NCI-H226 (cell line): ENCODE results near the gene LRCOL1.

Source experiments
- DNase-seq: peaks from one replicate; pipeline ENCODE4 v3.0.0-alpha.2; 2015

LRCOL1 gene

DNA sequence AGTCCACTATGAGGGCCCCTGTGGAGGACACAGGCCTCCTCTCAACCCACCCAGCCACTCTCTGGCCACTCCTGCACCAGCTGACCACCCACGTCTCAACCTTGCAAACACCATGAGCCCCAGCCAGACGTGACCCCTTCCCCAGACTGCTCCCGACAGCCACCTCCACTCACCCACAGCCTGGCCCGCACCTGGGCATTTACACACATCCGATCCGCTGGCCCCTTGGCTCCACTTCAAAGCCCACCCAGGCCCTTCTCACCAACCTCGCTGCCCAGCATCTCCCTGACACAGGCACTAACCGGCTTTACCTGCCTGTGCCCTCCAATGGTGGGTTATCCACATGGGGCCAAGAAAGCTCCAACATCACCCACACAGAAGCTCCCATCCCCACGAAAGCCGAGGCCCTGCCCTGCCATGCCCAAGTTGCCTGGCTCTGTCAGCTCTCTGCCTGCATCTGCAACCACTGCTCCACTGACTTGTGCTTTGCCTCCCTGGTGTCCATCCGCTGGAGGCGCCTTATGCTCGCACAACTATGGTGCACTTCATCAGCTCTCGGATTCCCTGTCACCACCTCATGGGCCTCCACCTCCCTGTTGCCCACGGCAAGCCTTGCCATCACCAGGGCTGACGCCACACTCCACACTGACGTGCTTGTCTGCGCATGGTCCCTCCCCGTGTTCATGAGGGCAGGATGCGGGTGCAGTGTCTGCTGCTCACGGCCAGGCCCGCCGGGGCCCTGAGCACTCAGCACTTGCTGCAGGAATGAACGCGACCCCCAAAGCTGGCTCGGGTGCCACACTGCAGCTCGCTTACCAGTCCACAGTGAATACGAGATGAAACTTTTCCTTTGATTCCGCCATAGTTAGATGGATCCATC is 24.9 kb upstream of the LRCOL1 start:
- DNase-seq = no peak

DNA sequence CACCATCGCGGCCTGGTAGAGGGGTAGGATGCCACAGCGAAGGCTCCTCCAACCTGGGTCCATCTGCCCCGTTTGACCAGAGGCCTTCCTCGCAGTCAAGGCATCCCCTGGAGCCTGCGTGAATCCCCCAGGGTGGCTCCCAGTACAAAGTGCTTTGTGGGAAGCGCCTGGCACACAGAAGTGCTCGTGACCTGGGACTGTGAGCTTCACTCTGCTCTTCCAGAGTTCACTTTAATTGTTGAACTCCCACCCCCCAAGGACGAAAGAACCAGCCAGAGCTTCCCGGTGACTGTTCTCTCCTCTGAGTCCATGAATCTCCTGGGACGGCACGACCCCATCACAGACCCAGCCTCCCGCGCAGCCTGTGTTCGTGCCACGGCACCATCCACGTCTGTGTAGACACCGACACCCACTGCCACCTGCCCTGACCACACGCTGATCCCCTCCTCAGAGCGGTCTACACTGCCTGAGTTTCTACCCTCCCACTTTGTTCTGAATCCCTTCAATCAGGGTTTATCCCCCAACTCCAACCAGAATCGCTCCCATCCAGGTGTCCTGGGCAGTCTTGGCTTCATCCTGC is 24.1 kb upstream of the LRCOL1 start:
- no peak for DNase-seq

DNA sequence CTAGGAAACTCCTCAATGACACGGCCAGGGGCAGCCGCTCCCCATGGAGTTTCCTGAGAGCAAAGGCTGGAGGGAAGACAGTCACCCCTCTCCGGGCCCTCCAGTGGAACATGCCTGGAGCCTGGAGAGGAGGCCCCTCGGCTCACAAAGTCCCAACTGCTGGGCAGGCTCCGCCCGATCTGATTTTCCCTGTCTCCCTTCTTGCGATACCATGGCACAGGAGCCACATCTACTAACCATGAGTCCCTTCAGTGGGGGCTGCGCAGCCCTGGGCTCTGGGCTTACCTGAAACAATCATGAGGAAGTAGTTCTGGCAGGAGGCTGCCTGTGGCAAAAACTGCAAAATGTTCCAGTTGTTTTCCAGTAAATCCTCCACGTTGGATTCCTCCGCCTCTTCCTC is 23.5 kb upstream of the LRCOL1 start:
- DNase-seq = no peak

DNA sequence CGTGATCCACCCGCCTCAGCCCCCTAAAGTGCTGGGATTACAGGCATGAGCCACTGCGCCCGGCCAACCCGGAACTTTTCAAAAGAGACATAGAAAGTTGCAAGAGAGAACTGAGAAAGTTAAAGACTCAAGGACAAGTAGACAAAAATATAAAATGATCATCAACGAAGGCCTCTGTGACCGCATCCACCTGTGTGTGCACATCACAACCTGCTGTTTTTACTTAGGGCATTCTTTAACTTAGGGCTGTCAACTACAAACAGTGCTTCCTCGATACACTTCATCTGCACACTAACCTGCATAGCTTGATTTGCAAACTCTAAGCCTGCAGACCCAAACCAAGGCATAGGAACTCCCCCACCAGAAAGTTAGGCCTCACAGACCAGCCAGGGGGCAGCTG is 23.0 kb upstream of the LRCOL1 start:
- DNase-seq = no peak

DNA sequence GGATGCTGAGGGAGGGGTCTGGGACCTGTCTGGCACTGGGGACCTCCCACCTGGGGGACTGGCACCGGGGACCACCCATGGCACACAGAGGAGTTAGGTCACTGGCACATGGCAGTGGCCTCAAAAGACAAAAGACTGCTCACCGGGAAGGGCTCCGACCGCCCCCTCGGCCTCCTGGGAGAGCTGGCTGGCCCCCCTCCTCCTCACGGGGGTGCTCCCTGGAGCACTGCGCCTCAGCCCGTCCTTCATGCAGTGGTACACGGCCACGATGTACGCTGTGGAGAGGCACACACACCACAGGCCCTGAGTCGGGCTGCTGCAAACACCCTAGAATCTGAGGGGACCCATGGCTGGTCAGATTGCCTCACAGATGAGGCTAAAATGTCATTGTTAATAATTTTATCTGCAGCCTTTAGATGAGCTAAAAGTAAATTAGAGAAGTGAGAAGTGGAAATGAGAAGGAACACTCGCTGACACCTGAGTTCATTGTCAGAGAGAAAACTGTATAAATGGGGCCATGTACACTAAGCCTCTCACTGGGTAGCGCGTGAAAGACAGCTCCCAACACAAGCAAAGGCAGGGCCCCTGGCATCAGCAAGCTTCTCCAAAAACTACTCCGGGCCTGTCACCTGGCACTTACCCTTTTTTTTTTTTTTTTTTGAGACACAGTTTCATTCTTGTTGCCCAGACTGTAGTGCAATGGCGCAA is 22.3 kb upstream of the LRCOL1 start:
- no peak for DNase-seq

DNA sequence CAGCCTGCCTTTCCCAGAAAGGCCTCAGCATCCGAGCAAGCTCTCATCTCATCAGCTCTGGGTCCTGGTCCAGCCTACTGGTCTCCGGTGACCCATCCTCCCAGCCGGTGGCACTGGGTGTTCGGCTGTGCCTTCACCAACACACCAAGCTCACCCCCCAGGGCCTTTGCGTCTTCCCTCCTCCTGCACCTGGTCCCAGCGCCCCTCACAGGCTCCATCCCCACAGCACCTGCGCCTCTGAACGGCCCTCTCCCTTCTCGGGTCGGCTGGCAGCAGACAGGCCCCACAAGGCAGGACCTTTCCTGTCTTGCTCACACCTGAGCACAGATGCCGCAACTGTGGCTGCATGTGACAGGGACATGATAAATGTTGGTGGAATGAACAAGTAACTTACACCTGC is 21.3 kb upstream of the LRCOL1 start:
- no peak for DNase-seq

DNA sequence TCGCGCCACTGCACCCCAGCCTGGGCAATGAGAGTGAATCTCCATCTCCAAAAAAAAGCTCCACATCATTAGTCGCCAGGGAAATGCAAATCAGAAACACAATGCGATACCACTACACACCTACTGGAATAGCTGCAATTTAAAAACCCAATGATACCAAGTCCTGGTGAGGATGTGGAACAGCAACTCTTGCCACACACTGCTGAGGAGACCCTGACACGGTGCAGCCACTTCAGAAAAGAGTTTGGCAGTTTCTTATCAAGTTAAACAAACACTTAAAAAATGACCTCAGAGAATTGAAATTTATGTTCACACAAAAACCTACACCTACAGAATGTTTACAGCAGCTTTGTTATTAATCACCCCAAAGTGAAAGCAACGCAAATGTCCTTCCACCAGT is 20.3 kb upstream of the LRCOL1 start:
- DNase-seq = no peak

DNA sequence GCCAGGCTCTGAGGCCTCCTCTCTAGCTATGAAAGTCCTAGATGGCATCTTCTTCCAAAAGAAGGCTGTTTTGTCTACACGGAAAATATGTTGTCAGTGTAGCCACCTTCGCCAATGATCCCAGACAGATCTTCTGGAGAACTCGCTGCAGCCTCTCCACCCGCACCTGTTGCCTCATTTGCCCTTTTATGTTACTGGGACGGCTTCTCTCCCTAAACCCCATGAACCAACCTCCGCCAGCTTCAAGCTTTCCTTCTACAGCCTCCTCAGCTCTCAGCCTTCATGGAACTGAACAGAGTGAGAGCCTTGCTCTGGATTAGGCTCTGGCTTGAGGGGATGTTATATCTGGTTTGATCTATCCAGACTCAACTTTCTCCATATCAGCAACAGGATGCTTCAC is 18.9 kb upstream of the LRCOL1 start:
- DNase-seq = no peak

DNA sequence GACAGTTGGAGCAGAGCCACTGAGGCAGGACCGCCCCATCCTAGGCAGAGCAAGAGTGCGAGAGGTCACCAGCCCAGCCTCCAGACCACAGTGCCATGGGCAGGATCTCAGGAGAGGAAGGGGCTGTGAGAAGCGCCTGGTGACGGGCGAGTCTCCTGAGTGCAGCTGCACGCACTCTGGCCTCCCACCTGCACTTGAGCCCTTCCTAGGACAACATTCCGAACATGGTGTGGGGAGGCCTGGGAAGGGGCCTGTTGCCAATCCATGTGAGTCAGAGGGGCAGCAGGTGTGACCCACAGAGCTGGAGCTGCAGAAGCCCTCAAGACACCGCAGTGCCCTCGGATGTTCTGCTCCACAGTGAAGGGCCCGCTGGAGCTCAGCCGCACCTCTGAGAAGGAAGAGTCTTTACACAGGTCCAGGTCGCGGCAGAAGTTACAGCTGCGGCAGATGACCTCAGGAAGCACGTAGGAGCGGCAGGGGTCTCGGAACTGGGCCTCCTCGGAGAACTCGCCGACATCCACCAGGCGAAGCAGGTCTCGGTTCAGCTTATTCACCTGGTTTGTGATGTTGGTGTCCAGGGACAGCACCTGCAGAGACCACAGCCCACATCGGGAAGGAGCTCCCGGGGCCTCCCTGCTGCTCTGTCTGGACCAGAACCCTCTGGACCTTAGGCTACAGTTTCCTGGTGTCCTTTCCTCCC is 15.5 kb upstream of the LRCOL1 start:
- no peak for DNase-seq

DNA sequence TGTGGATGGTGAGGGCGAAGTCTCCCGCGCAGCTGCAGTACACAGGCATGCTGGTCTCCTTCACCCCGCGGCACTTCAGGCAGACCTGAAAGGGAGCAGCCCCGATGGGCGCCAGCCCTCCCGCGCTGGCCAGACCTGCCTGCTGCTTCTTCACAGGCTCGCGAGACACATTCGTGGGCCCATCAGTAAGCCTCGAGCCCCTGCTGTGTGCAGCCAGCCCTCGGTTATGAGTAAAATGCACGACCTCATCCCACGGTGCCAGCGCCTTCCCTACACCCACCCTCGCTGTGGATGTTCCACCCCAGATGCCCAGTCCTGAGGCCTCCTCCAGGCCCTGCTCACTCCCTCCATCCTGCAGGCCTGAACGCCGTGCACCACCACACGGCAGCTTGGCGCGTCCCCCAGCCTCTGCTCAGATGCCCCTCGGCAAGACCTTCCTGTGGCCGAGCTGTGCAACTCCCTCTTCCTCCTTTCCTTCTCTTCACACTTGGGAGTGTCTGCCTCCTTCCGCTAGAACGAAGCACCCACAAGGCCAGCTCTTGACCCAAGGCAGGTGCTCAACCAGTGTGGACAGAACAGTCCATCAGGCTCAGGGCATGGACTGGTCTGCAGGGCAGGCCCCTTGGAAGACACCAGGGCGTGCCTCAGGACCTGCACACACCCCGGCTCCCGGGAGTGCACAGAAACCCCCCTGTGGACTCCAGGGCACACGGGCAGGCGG is 14.7 kb upstream of the LRCOL1 start:
- DNase-seq = no peak

DNA sequence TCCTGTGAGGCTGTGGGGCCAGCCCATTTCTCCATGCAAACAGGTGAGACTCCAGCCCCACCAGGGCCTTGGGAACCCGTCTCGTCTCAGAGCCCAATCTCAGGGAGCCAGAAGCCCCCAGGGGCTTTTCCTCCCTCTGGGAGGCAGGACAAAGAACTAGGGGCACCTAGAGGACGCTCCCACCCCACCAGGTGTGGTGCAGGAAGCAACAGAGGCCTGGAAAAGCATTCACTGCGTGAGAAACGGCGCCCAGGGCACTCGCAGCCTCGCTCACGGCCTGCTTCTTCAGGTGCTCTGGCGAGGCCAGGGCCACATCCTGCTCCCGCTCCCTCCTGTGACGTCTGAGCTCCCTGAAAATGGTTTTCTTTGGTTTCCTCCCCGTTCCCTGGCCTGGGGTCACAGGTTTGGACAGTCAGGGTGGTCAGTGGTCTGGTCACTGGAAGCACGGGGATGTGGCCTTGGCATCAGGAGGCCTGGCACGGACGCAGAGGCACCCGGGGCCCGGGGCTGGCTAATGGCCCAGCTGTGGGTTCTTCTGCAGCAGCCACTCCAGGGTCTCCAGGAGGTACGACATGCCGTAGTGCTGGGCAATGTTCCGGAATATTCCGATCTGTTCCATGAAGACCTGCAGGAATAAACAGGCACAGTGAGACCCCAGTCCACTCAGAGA is 13.9 kb upstream of the LRCOL1 start:
- DNase-seq = no peak

DNA sequence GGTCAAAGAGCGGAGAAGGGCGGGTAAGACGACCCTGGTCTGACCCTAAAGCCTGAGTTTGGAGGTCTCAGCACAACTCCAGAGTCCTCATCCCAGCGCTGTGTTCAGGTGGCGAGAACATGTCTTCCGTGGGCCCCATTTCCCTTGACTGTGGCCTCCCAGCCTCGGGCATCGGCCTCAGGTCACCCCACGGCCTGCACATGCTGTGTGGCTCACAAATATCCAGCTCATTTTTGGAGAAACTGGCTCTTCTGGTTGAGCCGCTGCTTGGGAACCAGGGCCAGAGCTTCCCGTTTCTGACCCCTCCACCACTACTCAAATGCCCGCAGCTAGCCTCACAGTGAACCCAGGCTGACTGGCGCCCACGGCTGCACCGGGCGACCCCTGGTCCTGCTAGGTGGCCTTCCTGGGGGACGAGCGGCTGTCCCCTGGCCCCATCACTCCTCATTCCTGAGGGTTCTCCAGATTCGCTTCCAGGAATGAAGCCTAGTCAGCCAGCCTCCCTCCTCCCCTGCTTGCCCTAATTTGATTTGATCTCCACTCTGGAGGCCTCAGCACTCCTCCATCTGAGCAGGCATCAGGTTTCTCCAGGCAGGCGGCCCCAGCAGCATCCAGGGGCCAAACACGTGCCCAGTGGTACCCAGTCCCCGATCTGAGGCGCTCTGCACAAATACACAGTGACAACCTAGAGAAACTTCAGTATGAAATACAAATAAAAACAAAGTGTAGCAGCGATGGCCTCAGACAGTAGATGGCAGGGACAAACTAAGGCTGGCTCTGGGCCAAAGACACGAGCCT is 12.9 kb upstream of the LRCOL1 start:
- no peak for DNase-seq

DNA sequence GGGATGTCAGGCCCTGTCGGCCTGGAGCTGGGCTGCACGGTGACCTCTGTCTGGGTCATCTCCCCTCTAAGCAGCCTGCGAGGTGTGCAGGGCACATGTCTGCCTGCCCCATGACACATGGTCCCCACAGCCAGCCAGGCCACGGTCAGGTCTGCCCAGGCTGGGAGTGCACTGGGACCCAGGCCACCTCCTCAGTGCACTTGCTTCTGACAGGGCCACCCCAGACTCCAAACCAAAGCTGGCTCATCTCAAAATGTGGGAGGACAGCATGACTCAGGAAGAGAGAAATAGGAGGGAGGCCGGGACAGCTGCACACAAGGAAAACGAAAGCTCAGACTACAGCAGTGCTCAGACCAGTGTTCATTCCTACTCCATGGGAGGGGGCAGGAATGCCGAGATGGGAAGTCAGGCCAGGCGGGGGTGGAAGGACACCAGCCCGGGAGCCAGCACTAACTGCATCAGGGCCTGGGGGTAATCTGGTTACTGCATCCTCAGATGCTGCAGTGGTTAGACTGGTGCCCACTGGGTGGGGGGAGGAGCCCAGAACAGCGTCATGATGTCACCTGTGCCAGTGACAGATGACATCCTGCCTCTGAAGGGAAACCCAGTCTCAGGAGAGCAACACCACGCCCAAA is 12.2 kb upstream of the LRCOL1 start:
- DNase-seq = peak; percentile 59

DNA sequence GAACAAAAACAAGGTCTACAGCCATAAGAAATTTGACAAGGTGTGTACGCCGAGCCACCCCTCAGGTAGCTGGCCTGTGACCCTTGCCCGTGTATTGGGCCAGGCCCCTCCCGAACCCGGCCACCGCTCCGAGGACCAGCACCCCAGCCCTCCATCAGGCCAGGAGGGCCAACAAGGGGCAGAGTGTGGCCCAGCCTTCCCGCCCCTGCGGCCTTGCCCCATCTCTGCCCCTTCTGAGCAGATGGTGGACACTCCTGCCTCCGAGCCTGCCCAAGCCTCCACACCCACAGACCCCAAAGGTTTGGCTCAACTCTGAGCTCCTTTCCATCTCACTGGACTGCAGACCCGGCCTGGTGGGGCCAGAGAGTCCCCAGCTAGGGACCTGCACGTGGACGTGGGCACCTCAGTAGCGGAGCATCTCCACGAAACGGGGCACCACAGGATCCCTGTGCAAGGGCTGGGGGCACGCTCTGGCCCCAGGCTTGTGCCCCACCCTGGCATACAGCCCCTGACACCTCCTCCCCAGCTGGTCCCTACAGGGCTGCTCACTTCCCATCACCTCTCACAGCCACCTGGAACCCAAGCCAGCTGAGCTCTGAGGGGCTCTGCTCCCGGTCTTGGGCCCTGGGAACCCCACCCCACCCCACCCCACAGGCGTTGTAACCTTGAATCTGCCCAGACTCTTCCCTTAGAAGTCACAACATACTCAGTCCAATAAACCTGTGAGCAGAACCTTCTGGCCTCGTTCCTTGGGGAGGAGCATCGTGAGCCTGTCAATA is 11.5 kb upstream of the LRCOL1 start:
- DNase-seq = no peak

DNA sequence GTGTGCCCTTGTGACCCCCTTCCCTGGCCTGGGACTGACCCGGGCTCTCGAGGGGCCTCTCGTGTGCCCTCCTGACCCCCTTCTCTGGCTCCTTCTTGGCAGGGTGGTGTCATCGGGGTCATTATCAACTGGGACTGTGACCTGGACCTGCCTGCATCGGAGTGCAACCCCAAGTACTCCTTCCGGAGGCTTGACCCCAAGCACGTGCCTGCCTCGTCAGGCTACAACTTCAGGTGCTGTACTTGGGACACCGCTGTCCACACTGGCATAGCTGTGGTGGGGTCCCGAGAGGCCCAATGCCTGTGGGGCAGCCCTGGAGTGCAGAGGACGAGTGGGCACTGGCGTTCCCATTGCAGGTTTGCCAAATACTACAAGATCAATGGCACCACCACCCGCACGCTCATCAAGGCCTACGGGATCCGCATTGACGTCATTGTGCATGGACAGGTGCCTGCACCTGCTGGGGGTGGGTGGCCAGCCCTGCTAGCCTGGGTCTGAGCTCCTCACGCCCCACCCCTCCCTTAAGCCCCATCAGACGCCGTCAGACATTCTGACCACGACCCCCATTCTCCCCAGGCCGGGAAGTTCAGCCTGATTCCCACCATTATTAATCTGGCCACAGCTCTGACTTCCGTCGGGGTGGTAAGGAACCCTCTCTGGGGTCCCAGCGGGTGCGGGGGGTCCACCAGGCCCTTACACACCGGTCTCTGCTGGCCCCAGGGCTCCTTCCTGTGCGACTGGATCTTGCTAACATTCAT is 10.7 kb upstream of the LRCOL1 start:
- DNase-seq = no peak

DNA sequence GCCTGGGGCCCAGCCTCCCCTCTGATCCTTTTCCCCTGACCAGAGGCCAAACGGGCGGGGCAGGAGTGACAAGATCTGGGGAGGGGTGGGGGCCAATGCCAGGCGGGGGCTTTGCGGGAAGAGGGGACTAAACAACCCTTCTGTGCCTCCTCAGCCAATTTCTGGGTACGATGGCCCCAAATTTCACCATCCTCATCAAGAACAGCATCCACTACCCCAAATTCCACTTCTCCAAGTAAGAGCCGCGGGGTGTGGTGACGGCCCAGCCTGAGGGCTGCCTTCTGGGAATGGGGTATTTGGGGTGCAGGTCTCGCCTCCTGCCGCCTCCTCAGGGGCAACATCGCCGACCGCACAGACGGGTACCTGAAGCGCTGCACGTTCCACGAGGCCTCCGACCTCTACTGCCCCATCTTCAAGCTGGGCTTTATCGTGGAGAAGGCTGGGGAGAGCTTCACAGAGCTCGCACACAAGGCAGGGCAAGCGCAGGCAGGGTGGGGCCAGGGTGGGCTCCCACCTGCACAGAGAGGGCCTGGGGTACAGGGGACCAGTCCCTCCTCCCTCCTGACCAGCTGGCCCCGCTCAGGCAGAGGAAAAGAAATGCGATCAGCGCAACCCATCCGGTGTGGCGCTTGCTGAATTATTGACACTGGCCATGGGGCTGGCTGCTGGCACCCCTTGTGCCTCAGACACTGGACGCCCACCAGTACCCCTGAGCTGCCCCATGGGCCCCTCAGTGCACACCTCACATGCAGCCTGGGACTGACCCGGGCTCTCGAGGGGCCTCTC is 9.9 kb upstream of the LRCOL1 start:
- no peak for DNase-seq

DNA sequence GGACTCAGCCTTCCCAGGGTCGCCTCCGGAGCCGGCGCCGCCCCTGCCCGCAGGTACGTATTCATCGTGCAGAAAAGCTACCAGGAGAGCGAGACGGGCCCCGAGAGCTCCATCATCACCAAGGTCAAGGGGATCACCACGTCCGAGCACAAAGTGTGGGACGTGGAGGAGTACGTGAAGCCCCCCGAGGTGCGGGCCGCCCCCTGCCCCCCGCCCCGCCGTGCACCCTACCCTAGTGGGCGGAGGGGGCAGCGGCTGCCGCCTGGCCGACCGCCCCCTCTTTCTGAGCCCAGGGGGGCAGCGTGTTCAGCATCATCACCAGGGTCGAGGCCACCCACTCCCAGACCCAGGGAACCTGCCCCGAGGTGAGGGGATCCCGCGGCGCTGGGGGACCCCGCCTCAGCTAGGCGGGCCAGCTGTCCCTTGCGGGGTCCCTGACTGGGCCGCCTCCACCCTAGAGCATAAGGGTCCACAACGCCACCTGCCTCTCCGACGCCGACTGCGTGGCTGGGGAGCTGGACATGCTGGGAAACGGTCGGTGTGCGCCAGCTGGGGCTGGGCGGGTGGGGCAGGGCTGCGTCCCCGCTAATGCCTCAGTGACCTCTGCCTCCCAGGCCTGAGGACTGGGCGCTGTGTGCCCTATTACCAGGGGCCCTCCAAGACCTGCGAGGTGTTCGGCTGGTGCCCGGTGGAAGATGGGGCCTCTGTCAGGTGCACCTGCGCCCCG is 9.2 kb upstream of the LRCOL1 start:
- no peak for DNase-seq

DNA sequence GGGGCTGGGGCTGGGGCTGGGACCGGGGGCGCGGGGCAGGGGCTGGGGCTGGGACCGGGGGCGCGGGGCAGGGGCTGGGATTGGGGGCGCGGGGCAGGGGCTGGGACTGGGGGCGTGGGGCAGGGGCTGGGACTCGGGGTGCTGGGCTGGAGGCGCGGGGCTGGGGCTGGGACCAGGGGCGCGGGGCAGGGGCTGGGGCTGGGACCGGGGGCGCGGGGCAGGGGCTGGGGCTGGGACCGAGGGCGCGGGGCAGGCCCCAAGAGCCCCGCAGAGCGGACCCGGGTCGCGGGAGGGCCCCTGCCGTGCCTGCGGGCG is 8.6 kb upstream of the LRCOL1 start:
- DNase-seq = no peak
